Motor neuron (in vitro differentiated cells): ENCODE data around the gene SLC22A5. TPM values are rescaled to one million over a fixed set of nuclear protein-coding genes. Genes with fewer than 3 reads are reported as not detected.

Experiments used
- ATAC-seq, 8 experiments: fragments of 200-7000 bp; cut with Tn5 transposase; replicated peaks in 6 of 8; 2 replicates each; pipeline ENCODE4 v1.8.0; 2021; ENCODE audit warnings: mild to moderate bottlenecking in 8 of 8, moderate library complexity in 8 of 8
- H3K27ac ChIP-seq, 2 donors: fragments of 250-450 bp; sonication (Bioruptor Pico); 2 replicates each; pipeline ENCODE4 v1.9.0; 2021; ENCODE audit warnings: antibody characterized with exemption in 2 of 2, mild to moderate bottlenecking in 2 of 2, moderate library complexity in 1 of 2
- H3K4me1 ChIP-seq, 2 donors: fragments of 250-450 bp; sonication (Bioruptor Pico); replicated peaks in 1 of 2; 2 replicates each; pipeline ENCODE4 v1.6.1; 2021; ENCODE audit warnings: antibody characterized with exemption in 2 of 2, mild to moderate bottlenecking in 2 of 2, moderate library complexity in 1 of 2
- H3K4me3 ChIP-seq, 5 donors: fragments of 250-450 bp; sonication (Bioruptor Pico); 2 replicates each; pipeline ENCODE4 v1.9.0; 2021; ENCODE audit warnings: antibody characterized with exemption in 5 of 5, mild to moderate bottlenecking in 5 of 5, moderate library complexity in 4 of 5
- WGBS, 10 experiments: fragments of 450-650 bp; shearing (Covaris generic); methylation state at CpG; one replicate each; pipeline ENCODE4 v1.0.0; 2022; 5-methylcytosine and 5-hydroxymethylcytosine counted together
- in situ Hi-C, 9 experiments: fragments of 400-800 bp; cut with MboI; loops; one replicate each; pipeline ENCODE4 v1.15.0; 2021; ENCODE audit warnings: low sequenced_read_pairs in 9 of 9, low pct_unique_long_range_greater_than_20kb in 2 of 9; ENCODE audit not compliant: unreplicated experiment in 9 of 9
- total RNA-seq, 8 experiments: library from RNA; unstranded; fragments of 300-600 nt; gene quantifications; 2 replicates each; pipeline versions ENCODE4 v1.2.3 to v1.2.4, GENCODE V29; 2022

SLC22A5 gene
- 1 to 10 TPM; 1.1 to 7.0 (median 3.1) TPM for total RNA-seq

DNA sequence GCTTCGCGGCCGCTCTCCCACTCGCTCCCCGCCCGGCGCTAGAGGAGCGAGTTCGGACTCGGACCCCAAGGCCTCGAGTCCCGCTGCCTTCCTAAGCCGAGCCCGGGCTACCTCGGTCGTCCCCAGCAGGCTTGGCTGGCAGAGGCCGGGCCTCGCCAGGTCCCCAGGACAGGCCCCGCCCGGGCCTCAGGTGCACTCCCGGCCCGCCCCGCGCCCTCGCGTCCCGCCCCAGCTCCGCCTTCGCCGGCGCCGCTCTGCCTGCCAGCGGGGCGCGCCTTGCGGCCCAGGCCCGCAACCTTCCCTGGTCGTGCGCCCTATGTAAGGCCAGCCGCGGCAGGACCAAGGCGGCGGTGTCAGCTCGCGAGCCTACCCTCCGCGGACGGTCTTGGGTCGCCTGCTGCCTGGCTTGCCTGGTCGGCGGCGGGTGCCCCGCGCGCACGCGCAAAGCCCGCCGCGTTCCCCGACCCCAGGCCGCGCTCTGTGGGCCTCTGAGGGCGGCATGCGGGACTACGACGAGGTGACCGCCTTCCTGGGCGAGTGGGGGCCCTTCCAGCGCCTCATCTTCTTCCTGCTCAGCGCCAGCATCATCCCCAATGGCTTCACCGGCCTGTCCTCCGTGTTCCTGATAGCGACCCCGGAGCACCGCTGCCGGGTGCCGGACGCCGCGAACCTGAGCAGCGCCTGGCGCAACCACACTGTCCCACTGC, at the start of gene SLC22A5:
Gene SLC22A5 (plus strand): TSS at position 237 of the 707 bp plus-strand sequence. CDS start 263 bp downstream, at position 500.
- WGBS, 10 experiments, result 0 to 20% (median 12%) methylated on average over 1 to 11 of the region's 83 CpGs; no CpG with 5 or more reads in 6 of the 10 experiments

DNA sequence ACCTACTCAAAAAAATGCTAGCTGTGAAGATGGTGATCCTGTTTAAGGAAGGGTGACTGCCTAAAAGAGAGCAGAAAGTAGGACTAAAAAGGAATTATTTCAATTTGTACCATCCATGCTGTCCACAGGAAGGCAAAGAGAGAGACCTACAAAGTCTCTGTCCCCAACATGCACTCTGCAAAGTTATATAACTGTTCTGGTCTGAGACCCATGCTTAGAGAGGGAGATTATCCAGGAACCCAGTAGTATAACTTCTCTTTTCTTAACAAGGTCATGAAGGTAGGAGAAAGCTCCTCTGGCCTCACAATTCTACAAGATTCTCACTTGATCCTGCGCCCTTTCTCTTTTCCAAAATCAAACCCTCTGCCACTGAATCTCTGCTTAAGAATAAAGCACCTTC, 49.5 kb upstream of the SLC22A5 start:
- ATAC-seq, result no peak
- WGBS, 10 experiments, result 63 to 100% (median 100%) methylated on average over 1 of the region's 1 CpG; no CpG with 5 or more reads in 5 of the 10 experiments
- no peaks in the 10 kb centered on the region for H3K4me1 ChIP-seq
- no peak overlapping the region for H3K27ac ChIP-seq
- in situ Hi-C loops, result no loop called here
- H3K4me3 ChIP-seq, result no peak overlapping the region

More for the DNA sequence above, at the start of gene SLC22A5:
- ATAC-seq, result peak; percentile 76 to 95 (median 90)
- Histone ChIP-seq H3K27ac (peak within 1 kb of the TSS in 1 of 2 donors; percentile 41), H3K4me3 (peak within 1 kb of the TSS; percentile 40 to 47 (median 45)), H3K4me1 (peaks cover 2 to 14% of the 10 kb centered on the region in 2 donors)
- in situ Hi-C loops, result no loop called here

- H3K4me3 ChIP-seq, result no peak overlapping the region
- no peak for ATAC-seq
- WGBS, 10 experiments, result 89 to 100% (median 100%) methylated on average over 1 to 3 of the region's 3 CpGs; no CpG with 5 or more reads in 6 of the 10 experiments
- no peak overlapping the region for H3K27ac ChIP-seq
- in situ Hi-C loops, result no loop called here
- peaks cover 0 to 6% of the 10 kb centered on the region in 2 donors for H3K4me1 ChIP-seq
Measured at GRCh38 chr5:132321109-132321721, 48.3 kb upstream of the SLC22A5 start.

GRCh38 chr5:132322266-132322665, 47.2 kb upstream of the SLC22A5 start:
- Histone ChIP-seq H3K4me1 (peaks cover 0 to 6% of the 10 kb centered on the region in 2 donors), H3K4me3 (no peak overlapping the region), H3K27ac (no peak overlapping the region)
- no peak for ATAC-seq
- 20 to 93% (median 62%) methylated on average over 2 to 7 of the region's 11 CpGs; no CpG with 5 or more reads in 4 of the 10 experiments for WGBS, 10 experiments
- in situ Hi-C loops, result no loop called here

DNA sequence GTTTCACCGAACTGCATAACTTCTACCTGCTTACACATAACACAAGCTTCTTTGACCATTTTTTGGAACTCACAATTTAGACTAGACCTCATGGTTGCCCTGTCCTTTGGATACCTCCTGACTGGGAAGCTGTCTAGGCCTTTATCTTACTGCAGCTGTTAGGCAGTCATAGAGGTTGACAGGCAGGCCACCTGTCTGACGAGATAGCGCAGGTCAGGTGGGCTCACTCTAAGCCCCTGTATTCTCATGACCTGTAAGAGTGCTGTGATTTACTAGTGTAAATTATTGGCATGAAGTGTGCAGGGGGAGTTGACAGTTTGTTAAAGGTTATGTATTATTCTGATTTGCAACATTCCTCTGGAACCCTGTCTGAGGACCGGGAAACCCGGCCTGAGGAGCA, 46.3 kb upstream of the SLC22A5 start:
- 64 to 100% (median 93%) methylated on average over 1 to 4 of the region's 5 CpGs for WGBS, 10 experiments
- H3K4me3 ChIP-seq, result no peak overlapping the region
- in situ Hi-C loops, result no loop called here
- no peak overlapping the region for H3K27ac ChIP-seq
- H3K4me1 ChIP-seq, result peaks cover 0 to 6% of the 10 kb centered on the region in 2 donors
- ATAC-seq, result no peak

- no peak for ATAC-seq
- WGBS, 10 experiments, result 29 to 63% (median 60%) methylated on average over 1 to 4 of the region's 4 CpGs; no CpG with 5 or more reads in 5 of the 10 experiments
- Histone ChIP-seq H3K4me1 (peaks cover 0 to 6% of the 10 kb centered on the region in 2 donors), H3K27ac (no peak overlapping the region), H3K4me3 (no peak overlapping the region)
- in situ Hi-C loops, result no loop called here
Measured at GRCh38 chr5:132325691-132326090, 43.8 kb upstream of the SLC22A5 start.

- H3K27ac ChIP-seq, result no peak overlapping the region
- 0 to 100% (median 68%) methylated on average over 1 to 2 of the region's 2 CpGs; no CpG with 5 or more reads in 3 of the 10 experiments for WGBS, 10 experiments
- no peak overlapping the region for H3K4me3 ChIP-seq
- peaks cover 0 to 6% of the 10 kb centered on the region in 2 donors for H3K4me1 ChIP-seq
- peak in 3 of 8 experiments; percentile 79 to 85 (median 82) for ATAC-seq
- in situ Hi-C loops, result no loop called here
Measured at GRCh38 chr5:132327252-132327955, 42.1 kb upstream of the SLC22A5 start.

GRCh38 chr5:132334812-132335211, 34.7 kb upstream of the SLC22A5 start:
- Histone ChIP-seq H3K4me1 (no peaks in the 10 kb centered on the region), H3K4me3 (no peak overlapping the region), H3K27ac (no peak overlapping the region)
- peak in 1 of 8 experiments; percentile 47 for ATAC-seq
- in situ Hi-C loops, result no loop called here
- 58 to 100% (median 84%) methylated on average over 1 to 3 of the region's 3 CpGs; no CpG with 5 or more reads in 2 of the 10 experiments for WGBS, 10 experiments

DNA sequence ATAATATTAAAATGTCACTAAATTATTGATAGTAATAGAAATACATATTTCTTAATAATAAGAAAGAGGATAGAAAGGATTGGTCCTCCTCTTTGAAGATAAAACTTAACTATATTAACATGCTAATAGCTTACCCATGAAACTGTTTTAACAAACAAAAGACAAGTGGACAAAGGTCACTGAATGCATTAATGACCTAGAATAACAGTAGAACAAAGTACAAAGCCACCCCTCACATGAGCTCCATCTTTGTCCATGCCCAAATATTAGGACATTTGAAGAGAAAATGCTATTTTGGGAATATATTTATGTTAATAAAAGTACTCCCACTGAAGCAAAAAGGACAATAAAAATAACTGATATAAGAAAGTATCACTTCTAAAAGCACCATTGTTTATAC, 34.1 kb upstream of the SLC22A5 start:
- ATAC-seq, result no peak
- Histone ChIP-seq H3K27ac (no peak overlapping the region), H3K4me3 (no peak overlapping the region), H3K4me1 (no peaks in the 10 kb centered on the region)
- in situ Hi-C loops, result no loop called here

GRCh38 chr5:132339502-132339901, 30.0 kb upstream of the SLC22A5 start:
- no peak for ATAC-seq
- Histone ChIP-seq H3K4me3 (no peak overlapping the region), H3K4me1 (no peaks in the 10 kb centered on the region), H3K27ac (no peak overlapping the region)
- in situ Hi-C loops, result no loop called here

DNA sequence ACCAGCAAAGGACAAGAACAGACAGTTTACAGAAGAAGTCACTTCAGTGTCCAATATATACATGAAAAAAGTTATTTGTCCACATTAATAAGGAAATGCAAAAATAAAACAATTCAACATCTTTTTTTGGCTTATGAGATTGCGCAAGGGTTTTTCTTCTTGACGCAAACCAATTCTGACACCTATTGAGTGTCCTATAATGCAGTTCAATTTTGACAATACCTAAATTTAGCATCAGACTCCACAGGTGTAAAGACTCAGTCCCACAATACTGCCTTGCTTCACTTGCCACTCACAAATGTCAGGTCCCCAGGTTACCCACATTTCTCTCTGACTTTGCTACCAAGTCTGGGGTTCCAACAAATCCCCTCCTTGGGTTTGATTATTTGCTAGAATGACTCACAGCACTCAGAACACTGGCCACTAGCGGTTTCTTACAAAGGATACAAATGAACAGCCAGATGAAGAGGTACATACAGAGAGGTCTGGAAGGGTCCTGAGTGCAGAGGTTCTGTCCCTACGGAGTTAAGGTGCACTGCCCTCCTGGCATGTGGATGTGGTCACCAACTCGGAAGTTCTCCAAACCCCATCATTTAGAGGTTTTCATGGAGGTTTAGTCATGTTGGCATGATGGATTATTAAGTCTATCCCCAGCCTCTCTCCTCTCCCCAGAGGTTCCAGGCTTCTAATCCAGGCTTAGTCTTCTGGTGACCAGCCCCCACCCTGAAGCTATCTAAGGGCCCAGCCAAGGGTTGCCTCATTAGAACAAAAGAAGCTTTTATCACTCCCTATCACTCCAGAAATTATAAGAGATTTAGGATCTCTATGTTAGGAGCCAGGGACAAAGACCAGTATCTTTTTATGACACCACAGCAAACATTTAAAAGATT, 27.0 kb upstream of the SLC22A5 start:
- WGBS, 10 experiments, result 29 to 93% (median 75%) methylated on average over 1 to 4 of the region's 5 CpGs
- ATAC-seq, result no peak
- no peaks in the 10 kb centered on the region for H3K4me1 ChIP-seq
- in situ Hi-C loops, result no loop called here
- no peak overlapping the region for H3K27ac ChIP-seq
- H3K4me3 ChIP-seq, result no peak overlapping the region

- no peak for ATAC-seq
- WGBS, 10 experiments, result 38 to 93% (median 78%) methylated on average over 1 to 5 of the region's 5 CpGs; no CpG with 5 or more reads in 2 of the 10 experiments
- Histone ChIP-seq H3K4me1 (no peaks in the 10 kb centered on the region), H3K4me3 (no peak overlapping the region), H3K27ac (no peak overlapping the region)
- in situ Hi-C loops, result no loop called here
Measured at GRCh38 chr5:132344775-132345514, 24.6 kb upstream of the SLC22A5 start.
